GM12801 (cell line): ENCODE results near the gene RAB1B.

Experiments used
- CTCF ChIP-seq: IDR thresholded peaks from one replicate; pipeline ENCODE4 v1.5.1; 2011; ENCODE audit warnings: control low read depth; ENCODE audit not compliant: insufficient read length; ENCODE audit errors: extremely low read depth

The RAB1B gene

DNA sequence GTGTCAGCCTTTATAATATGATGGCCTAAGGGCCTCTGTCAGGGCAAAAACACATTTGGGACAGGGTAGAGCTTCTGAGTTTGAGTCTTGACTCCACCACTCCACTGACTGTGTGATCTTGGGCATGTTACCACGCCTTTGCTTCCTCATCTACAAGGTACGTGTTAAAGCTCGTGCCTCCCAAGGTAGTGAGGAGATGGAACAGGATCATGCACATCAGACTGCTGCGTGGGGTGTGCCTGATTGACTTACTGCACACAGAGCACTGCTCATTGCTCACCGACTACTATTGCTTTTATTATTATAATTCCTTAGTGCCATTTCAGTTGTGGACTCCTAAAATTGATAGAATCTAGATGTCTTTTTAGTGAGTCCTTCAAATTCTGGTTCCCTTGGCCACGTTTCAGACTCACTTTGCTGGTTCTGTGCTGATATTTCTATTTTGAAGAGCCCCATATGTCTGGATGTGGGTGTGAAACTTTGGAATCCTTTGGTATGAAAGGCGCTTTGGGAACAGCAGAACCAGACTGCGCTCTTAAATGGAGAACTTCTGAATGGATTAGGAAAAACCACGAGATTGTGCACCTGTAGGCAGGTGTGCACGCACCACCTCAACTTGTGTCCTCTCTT is 44.1 kb upstream of the RAB1B start:
- TF ChIP-seq CTCF = no peak

DNA sequence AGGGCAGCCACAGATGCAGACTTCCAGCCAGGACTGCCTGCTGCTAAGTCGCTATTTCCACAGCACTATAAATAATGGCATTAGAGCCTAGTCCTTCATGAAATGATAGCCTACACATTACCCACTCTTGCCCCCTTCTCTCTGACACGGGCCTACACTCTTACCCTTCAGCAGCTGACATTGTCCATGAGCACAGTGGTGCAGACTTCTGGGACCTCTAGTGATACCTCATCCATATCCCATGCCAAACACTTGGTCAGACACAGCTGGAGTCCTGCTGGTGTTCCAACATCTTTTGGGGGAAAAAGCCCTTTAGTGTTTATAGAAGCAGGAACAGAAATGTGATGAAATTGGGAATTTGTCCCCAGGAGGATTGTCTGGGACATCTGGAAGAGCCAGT is 43.4 kb upstream of the RAB1B start:
- TF ChIP-seq CTCF = no peak

DNA sequence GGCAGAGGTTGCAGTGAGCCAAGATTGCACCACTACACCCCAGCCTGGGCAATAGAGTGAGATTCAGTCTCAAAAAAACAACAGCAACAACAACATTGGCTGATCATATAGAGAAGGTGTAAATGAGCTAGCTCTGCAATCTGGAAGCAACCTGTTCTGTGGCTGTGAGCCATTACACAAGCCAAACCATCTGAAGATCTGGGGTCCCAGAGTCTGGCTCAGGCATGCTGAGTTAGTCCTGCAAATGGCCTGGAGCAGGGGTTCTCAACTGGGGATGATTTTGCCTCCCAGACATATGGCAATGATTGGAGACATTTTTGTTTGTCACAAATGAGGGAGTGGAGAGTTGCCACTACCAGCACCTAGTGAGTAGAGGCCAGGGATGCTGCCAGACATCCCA is 42.3 kb upstream of the RAB1B start:
- TF ChIP-seq CTCF = no peak

GRCh38 chr11:66227700-66228099 is 40.7 kb upstream of the RAB1B start:
- TF ChIP-seq CTCF = no peak

- TF ChIP-seq CTCF = no peak
Measured at GRCh38 chr11:66228521-66228920, 39.9 kb upstream of the RAB1B start.

GRCh38 chr11:66230156-66230555 is 38.3 kb upstream of the RAB1B start:
- no peak for TF ChIP-seq CTCF

DNA sequence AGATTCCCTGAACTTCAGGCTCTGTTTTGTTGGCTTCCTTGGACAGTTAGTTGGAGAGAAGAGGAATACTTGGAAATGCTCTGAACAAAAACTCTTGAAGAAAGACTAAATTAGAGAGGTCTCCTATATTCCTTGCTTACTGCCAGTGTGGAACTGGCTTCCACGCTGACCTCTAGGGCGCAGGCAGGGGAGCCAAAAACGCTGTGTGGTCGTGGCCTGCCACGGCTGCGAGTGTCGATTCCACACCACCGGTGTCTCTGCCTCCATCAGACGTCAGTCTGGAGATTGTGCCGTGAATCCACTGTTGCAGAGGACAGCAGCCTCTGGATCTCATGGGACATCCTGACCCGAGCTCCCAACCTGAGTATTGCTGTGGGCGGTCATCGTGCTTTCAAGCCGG is 37.5 kb upstream of the RAB1B start:
- no peak for TF ChIP-seq CTCF
